ENCODE measurements around the gene MPC1L. TPM values are rescaled to one million over a fixed set of nuclear protein-coding genes. Genes with fewer than 3 reads are reported as not detected.

MPC1L gene
- total RNA-seq, 1 experiment from 2014 or later = not detected

- TF ChIP-seq POLR2AphosphoS5 (IDR thresholded peaks at IDR 0.05; ENCODE audit: low read depth, low read length) (no peak), SIN3A (IDR thresholded peaks at IDR 0.05; ENCODE audit: borderline replicate concordance, insufficient read depth, low read depth, low read length) (no peak), CTCF (IDR thresholded peaks at IDR 0.05) (no peak), TCF7L2 (IDR thresholded peaks at IDR 0.05; ENCODE audit: low read depth, low read length) (no peak)
- TF ChIP-seq, protein P1, sequence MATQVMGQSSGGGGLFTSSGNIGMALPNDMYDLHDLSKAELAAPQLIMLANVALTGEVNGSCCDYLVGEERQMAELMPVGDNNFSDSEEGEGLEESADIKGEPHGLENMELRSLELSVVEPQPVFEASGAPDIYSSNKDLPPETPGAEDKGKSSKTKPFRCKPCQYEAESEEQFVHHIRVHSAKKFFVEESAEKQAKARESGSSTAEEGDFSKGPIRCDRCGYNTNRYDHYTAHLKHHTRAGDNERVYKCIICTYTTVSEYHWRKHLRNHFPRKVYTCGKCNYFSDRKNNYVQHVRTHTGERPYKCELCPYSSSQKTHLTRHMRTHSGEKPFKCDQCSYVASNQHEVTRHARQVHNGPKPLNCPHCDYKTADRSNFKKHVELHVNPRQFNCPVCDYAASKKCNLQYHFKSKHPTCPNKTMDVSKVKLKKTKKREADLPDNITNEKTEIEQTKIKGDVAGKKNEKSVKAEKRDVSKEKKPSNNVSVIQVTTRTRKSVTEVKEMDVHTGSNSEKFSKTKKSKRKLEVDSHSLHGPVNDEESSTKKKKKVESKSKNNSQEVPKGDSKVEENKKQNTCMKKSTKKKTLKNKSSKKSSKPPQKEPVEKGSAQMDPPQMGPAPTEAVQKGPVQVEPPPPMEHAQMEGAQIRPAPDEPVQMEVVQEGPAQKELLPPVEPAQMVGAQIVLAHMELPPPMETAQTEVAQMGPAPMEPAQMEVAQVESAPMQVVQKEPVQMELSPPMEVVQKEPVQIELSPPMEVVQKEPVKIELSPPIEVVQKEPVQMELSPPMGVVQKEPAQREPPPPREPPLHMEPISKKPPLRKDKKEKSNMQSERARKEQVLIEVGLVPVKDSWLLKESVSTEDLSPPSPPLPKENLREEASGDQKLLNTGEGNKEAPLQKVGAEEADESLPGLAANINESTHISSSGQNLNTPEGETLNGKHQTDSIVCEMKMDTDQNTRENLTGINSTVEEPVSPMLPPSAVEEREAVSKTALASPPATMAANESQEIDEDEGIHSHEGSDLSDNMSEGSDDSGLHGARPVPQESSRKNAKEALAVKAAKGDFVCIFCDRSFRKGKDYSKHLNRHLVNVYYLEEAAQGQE (IDR thresholded peaks at IDR 0.05; ENCODE audit: insufficient read depth in 1 of 2, low read depth in 2 of 2, low read length in 1 of 2) = no peak
- no peak for ATAC-seq
- BruUV-seq (replicated peaks) = no TSS peak
- H3K9me3 ChIP-seq (ENCODE audit: control insufficient read depth, insufficient read depth, low read depth, low read length) = no peaks in the 10 kb centered on the region
- no peaks in the 10 kb centered on the region for H3K27me3 ChIP-seq (ENCODE audit: control insufficient read depth, insufficient read depth, low read length)
- H3K27ac ChIP-seq (ENCODE audit: low read length) = no peak overlapping the region
- no peak for DNase-seq (ENCODE audit: low read depth, low spot score)
- H3K36me3 ChIP-seq (ENCODE audit: control insufficient read depth, insufficient read depth, low read length) = no peaks in the 10 kb centered on the region
- ChIA-PET POLR2A (no interaction called here), CTCF (no interaction called here)
- H3K4me1 ChIP-seq (ENCODE audit: control insufficient read depth, insufficient read depth, low read length) = no peaks in the 10 kb centered on the region
- in situ Hi-C loops (cut with HindIII; ENCODE audit: low pct_unique_long_range_greater_than_20kb, low sequenced_read_pairs) (no loop called here), intact Hi-C loops (cut with micrococcal nuclease; ENCODE audit: unreplicated experiment) (no loop called here)
- no peak overlapping the region for H3K4me3 ChIP-seq (ENCODE audit: low read depth in 2 of 2, low read length in 2 of 2)
Observed at GRCh38 chrX:40612511-40612910, 10.7 kb upstream of the MPC1L start.

DNA sequence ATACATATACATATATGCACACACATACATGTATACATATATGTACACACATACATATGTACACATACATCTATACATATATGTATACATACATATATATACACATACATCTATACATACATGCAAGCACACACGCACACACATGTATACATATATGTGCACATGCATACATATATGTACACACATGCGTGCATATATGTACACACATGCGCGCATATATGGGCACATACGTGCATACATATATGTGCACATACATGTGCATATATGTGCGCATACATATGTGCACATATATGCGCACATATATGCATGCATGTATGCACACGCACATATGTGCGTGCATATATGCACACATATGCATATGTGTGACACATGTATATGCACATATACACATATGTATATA lies 7.3 kb upstream of the MPC1L start:
- Histone ChIP-seq H3K27me3 (ENCODE audit: control insufficient read depth, insufficient read depth, low read length) (no peaks in the 10 kb centered on the region), H3K36me3 (ENCODE audit: control insufficient read depth, insufficient read depth, low read length) (no peaks in the 10 kb centered on the region), H3K4me1 (ENCODE audit: control insufficient read depth, insufficient read depth, low read length) (no peaks in the 10 kb centered on the region), H3K9me3 (ENCODE audit: control insufficient read depth, insufficient read depth, low read depth, low read length) (no peaks in the 10 kb centered on the region), H3K27ac (ENCODE audit: low read length) (no peak overlapping the region), H3K4me3 (ENCODE audit: low read depth in 2 of 2, low read length in 2 of 2) (no peak overlapping the region)
- in situ Hi-C loops (cut with HindIII; ENCODE audit: low pct_unique_long_range_greater_than_20kb, low sequenced_read_pairs) (no loop called here), intact Hi-C loops (cut with micrococcal nuclease; ENCODE audit: unreplicated experiment) (no loop called here)
- ATAC-seq (no peak), DNase-seq (ENCODE audit: low read depth, low spot score) (no peak)
- no peak for TF ChIP-seq SIN3A (IDR thresholded peaks at IDR 0.05; ENCODE audit: borderline replicate concordance, insufficient read depth, low read depth, low read length)
- TF ChIP-seq CTCF (IDR thresholded peaks at IDR 0.05) = no peak
- no peak for TF ChIP-seq POLR2AphosphoS5 (IDR thresholded peaks at IDR 0.05; ENCODE audit: low read depth, low read length)
- TF ChIP-seq TCF7L2 (IDR thresholded peaks at IDR 0.05; ENCODE audit: low read depth, low read length) = no peak
- BruUV-seq (replicated peaks) = no TSS peak
- ChIA-PET POLR2A (no interaction called here), CTCF (no interaction called here)
